Caco-2 (cell line): ENCODE data around the gene KLHDC9. TPM values are rescaled to one million over a fixed set of nuclear protein-coding genes. Genes with fewer than 3 reads are reported as not detected.
"Not testable (repeated sequence)": the region's sequence is repeated elsewhere in the genome, so short reads cannot be mapped to it uniquely, and the experiment has no call there.

Experiments used
- BruUV-seq: library from RNA; stranded (reverse); fragments of 400-500 nt; replicated peaks from 2 replicates; lab custom pipeline; 2021; lab: Mats Ljungman, UMichigan
- CTCF ChIA-PET: fragments of 300-600 bp; sonication (Branson Sonifier 250); formaldehyde crosslinking; loops from one replicate; lab custom pipeline; 2022; ENCODE audit warnings: antibody characterized with exemption; lab: Charles Lee
- POLR2A ChIA-PET: fragments of 300-600 bp; sonication (Branson Sonifier 250); formaldehyde crosslinking; loops from one replicate; lab custom pipeline; 2022; ENCODE audit warnings: antibody characterized with exemption; lab: Charles Lee
- DNase-seq, 2 experiments: peaks; one replicate each; pipeline versions ENCODE4 v3.0.0 to v3.0.0-alpha.2; 2020 to 2022
- H3K27me3 ChIP-seq: replicated peaks from 2 replicates; pipeline ENCODE4 v1.6.0; 2011; ENCODE audit warnings: low read length; ENCODE audit not compliant: control insufficient read depth, insufficient read depth
- H3K36me3 ChIP-seq: 2 replicates; pipeline ENCODE4 v1.5.1; 2011; ENCODE audit warnings: low read length; ENCODE audit not compliant: control insufficient read depth, insufficient read depth
- H3K4me1 ChIP-seq: fragments of 250-450 bp; sonication (Bioruptor Pico); 2 replicates; pipeline ENCODE4 v1.5.1; 2020; ENCODE audit warnings: mild to moderate bottlenecking
- H3K4me3 ChIP-seq: 2 replicates; pipeline ENCODE4 v1.5.1; 2011; ENCODE audit warnings: low read depth, mild to moderate bottlenecking, control low read depth, low read length
- H3K9me3 ChIP-seq: fragments of 250-450 bp; sonication (Bioruptor Pico); 2 replicates; pipeline ENCODE4 v1.5.1; 2020; ENCODE audit warnings: mild to moderate bottlenecking, moderate library complexity
- H3K27ac Mint-ChIP-seq: one replicate; pipeline ENCODE4 v1.8.0; 2022; ENCODE audit warnings: mixed read lengths; ENCODE audit not compliant: unreplicated experiment
- H3K27me3 Mint-ChIP-seq: one replicate; pipeline ENCODE4 v1.8.0; 2022; ENCODE audit warnings: mixed read lengths; ENCODE audit not compliant: insufficient read depth, unreplicated experiment
- H3K36me3 Mint-ChIP-seq: one replicate; pipeline ENCODE4 v1.8.0; 2022; ENCODE audit warnings: mild to moderate bottlenecking, mixed read lengths; ENCODE audit not compliant: insufficient read depth, unreplicated experiment
- H3K4me1 Mint-ChIP-seq: one replicate; pipeline ENCODE4 v1.8.0; 2022; ENCODE audit warnings: low read depth, mixed read lengths; ENCODE audit not compliant: unreplicated experiment
- H3K4me3 Mint-ChIP-seq: one replicate; pipeline ENCODE4 v1.8.0; 2022; ENCODE audit warnings: mild to moderate bottlenecking, moderate library complexity, mixed read lengths; ENCODE audit not compliant: unreplicated experiment
- H3K9me3 Mint-ChIP-seq: one replicate; pipeline ENCODE4 v1.8.0; 2022; ENCODE audit warnings: mixed read lengths; ENCODE audit not compliant: unreplicated experiment
- CTCF ChIP-seq, 2 experiments: fragments of 200-600 bp in 1 of 2; IDR thresholded peaks; 1 replicate in 1 of 2; 2 replicates in 1 of 2; pipeline versions ENCODE4 v1.5.1 to v1.8.0; 2011 to 2022; ENCODE audit warnings: antibody characterized with exemption in 1 of 2, control low read depth in 1 of 2, inconsistent platforms in 1 of 2, low read depth in 1 of 2, low read length in 1 of 2, mild to moderate bottlenecking in 1 of 2, moderate library complexity in 1 of 2; ENCODE audit not compliant: insufficient read depth in 1 of 2, severe bottlenecking in 1 of 2, unreplicated experiment in 1 of 2
- intact Hi-C: fragments of 100-400 bp; cut with micrococcal nuclease; formaldehyde crosslinking; loops from one replicate; pipeline ENCODE4 v1.10.0; 2022; ENCODE audit not compliant: unreplicated experiment
- total RNA-seq: library from RNA; stranded (reverse); gene quantifications from 2 replicates; pipeline ENCODE4 v1.2.3, GENCODE V29; 2022

KLHDC9 gene
- total RNA-seq, 1 experiment from 2014 or later, result 2.0 TPM

- DNase-seq, result no peak
- H3K4me1 ChIP-seq, result peaks cover 6% of the 10 kb centered on the region
- Mint-ChIP-seq H3K27ac (no peak overlapping the region), H3K4me3 (no peak overlapping the region), H3K27me3 (no peaks in the 10 kb centered on the region), H3K9me3 (no peaks in the 10 kb centered on the region), H3K36me3 (no peaks in the 10 kb centered on the region), H3K4me1 (peaks cover 6% of the 10 kb centered on the region)
- intact Hi-C loops, result no loop called here
- H3K9me3 ChIP-seq, result no peaks in the 10 kb centered on the region
- CTCF ChIA-PET, result interaction anchor here (1.3 kb wide), 1 partner anchor 9 kb away, joined by 4 read pairs; the partner anchor contains the start of gene USF1
- H3K4me3 ChIP-seq, result no peak overlapping the region
- POLR2A ChIA-PET, result no interaction called here
- BruUV-seq, result no TSS peak
- no peak for TF ChIP-seq CTCF (IDR thresholded peaks at IDR 0.05; ENCODE audit: insufficient read depth in 1 of 2, low read depth in 1 of 2, low read length in 1 of 2, severe bottlenecking in 1 of 2, unreplicated experiment in 1 of 2)
- H3K36me3 ChIP-seq, result no peaks in the 10 kb centered on the region
- H3K27me3 ChIP-seq, result no peaks in the 10 kb centered on the region
Observed at GRCh38 chr1:161054805-161055204, 43.4 kb upstream of the KLHDC9 start.

- no peaks in the 10 kb centered on the region for H3K9me3 ChIP-seq
- BruUV-seq, result no TSS peak
- no peaks in the 10 kb centered on the region for H3K9me3 Mint-ChIP-seq
- H3K4me3 Mint-ChIP-seq, result no peak overlapping the region
- TF ChIP-seq CTCF (IDR thresholded peaks at IDR 0.05; ENCODE audit: insufficient read depth in 1 of 2, low read depth in 1 of 2, low read length in 1 of 2, severe bottlenecking in 1 of 2, unreplicated experiment in 1 of 2), result no peak
- H3K4me1 Mint-ChIP-seq, result no peaks in the 10 kb centered on the region
- DNase-seq, result no peak
- H3K36me3 Mint-ChIP-seq, result no peaks in the 10 kb centered on the region
- POLR2A ChIA-PET, result no interaction called here
- H3K27me3 ChIP-seq, result no peaks in the 10 kb centered on the region
- CTCF ChIA-PET, result no interaction called here
- H3K27me3 Mint-ChIP-seq, result no peaks in the 10 kb centered on the region
- no peak overlapping the region for H3K27ac Mint-ChIP-seq
- no peaks in the 10 kb centered on the region for H3K4me1 ChIP-seq
- H3K36me3 ChIP-seq, result no peaks in the 10 kb centered on the region
- intact Hi-C loops, result no loop called here
- no peak overlapping the region for H3K4me3 ChIP-seq
Observed at GRCh38 chr1:161059293-161059692, 38.9 kb upstream of the KLHDC9 start.

DNA sequence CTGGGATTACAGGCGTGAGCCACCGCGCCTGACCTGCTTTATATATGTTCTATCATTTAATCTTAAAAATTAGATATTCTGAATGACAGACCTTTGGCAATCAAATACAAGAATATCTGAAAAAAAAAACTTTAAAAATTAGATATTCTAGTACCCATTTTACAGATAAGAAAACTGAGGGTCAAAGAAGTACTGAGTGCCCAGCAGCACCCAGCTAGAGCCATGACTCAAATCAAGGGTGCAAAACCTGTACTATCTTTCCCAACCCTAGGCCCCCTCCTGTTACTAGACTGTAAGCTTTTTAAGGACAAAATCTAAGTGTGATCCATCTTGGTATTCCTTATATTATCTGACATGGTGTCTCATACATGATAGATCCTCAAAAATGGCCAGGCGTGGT, 36.7 kb upstream of the KLHDC9 start:
- TF ChIP-seq CTCF (IDR thresholded peaks at IDR 0.05; ENCODE audit: insufficient read depth in 1 of 2, low read depth in 1 of 2, low read length in 1 of 2, severe bottlenecking in 1 of 2, unreplicated experiment in 1 of 2), result no peak
- no peaks in the 10 kb centered on the region for H3K9me3 ChIP-seq
- DNase-seq, result no peak
- H3K4me1 Mint-ChIP-seq, result no peaks in the 10 kb centered on the region
- H3K27ac Mint-ChIP-seq, result no peak overlapping the region
- no peak overlapping the region for H3K4me3 ChIP-seq
- no peaks in the 10 kb centered on the region for H3K9me3 Mint-ChIP-seq
- H3K27me3 ChIP-seq, result no peaks in the 10 kb centered on the region
- no peak overlapping the region for H3K4me3 Mint-ChIP-seq
- intact Hi-C loops, result loop anchor here (5.0 kb wide), 1 partner anchor 36 kb away; the partner anchor contains the start of gene KLHDC9
- no TSS peak for BruUV-seq
- H3K36me3 Mint-ChIP-seq, result no peaks in the 10 kb centered on the region
- ChIA-PET POLR2A (no interaction called here), CTCF (no interaction called here)
- H3K36me3 ChIP-seq, result no peaks in the 10 kb centered on the region
- H3K27me3 Mint-ChIP-seq, result peaks cover 3% of the 10 kb centered on the region
- no peaks in the 10 kb centered on the region for H3K4me1 ChIP-seq

- H3K4me1 Mint-ChIP-seq, POLR2A ChIA-PET, CTCF ChIA-PET, H3K27me3 Mint-ChIP-seq, BruUV-seq, H3K4me3 Mint-ChIP-seq, H3K36me3 ChIP-seq, H3K27ac Mint-ChIP-seq, H3K27me3 ChIP-seq, H3K36me3 Mint-ChIP-seq, H3K9me3 Mint-ChIP-seq, DNase-seq, H3K4me1 ChIP-seq, H3K9me3 ChIP-seq, H3K4me3 ChIP-seq: not testable (repeated sequence)
- intact Hi-C loops, result loop anchor here (5.0 kb wide), 1 partner anchor 33 kb away; the partner anchor contains the start of gene KLHDC9
Observed at GRCh38 chr1:161063936-161064335, 34.2 kb upstream of the KLHDC9 start.

- intact Hi-C loops, H3K27ac Mint-ChIP-seq, H3K27me3 Mint-ChIP-seq, H3K4me3 ChIP-seq, H3K9me3 ChIP-seq, H3K4me3 Mint-ChIP-seq, DNase-seq, CTCF ChIA-PET, H3K4me1 Mint-ChIP-seq, H3K4me1 ChIP-seq, H3K27me3 ChIP-seq, H3K36me3 Mint-ChIP-seq, BruUV-seq, H3K9me3 Mint-ChIP-seq, H3K36me3 ChIP-seq, POLR2A ChIA-PET: not testable (repeated sequence)
Observed at GRCh38 chr1:161065681-161066080, 32.5 kb upstream of the KLHDC9 start.
